Parathyroid adenoma (tissue), 2 donors: Measurements from ENCODE around the gene SPDYE17.
"Not testable (repeated sequence)": the region's sequence is repeated elsewhere in the genome, so short reads cannot be mapped to it uniquely, and the experiment has no call there.

ENCODE experiments used
- H2AFZ ChIP-seq: fragments of 300-600 bp; sonication (generic); one replicate; pipeline ENCODE4 v1.7.0; 2017; ENCODE audit warnings: antibody characterized with exemption, mild to moderate bottlenecking
- H3K27ac ChIP-seq: fragments of 300-600 bp; sonication (generic); one replicate; pipeline ENCODE4 v1.7.0; 2017
- H3K27me3 ChIP-seq: fragments of 300-600 bp; sonication (generic); one replicate; pipeline ENCODE4 v1.7.0; 2017; ENCODE audit warnings: low read length; ENCODE audit not compliant: control insufficient read depth, insufficient read depth
- H3K36me3 ChIP-seq: fragments of 300-600 bp; sonication (generic); one replicate; pipeline ENCODE4 v1.7.0; 2017; ENCODE audit warnings: low read length; ENCODE audit not compliant: control insufficient read depth, insufficient read depth
- H3K4me1 ChIP-seq: fragments of 300-600 bp; sonication (generic); one replicate; pipeline ENCODE4 v1.7.0; 2017; ENCODE audit warnings: control low read depth
- H3K4me2 ChIP-seq: fragments of 300-600 bp; sonication (generic); one replicate; pipeline ENCODE4 v1.7.0; 2017; ENCODE audit warnings: low read length
- H3K4me3 ChIP-seq: fragments of 300-600 bp; sonication (generic); one replicate; pipeline ENCODE4 v1.7.0; 2017; ENCODE audit warnings: low read depth, low read length
- H3K79me2 ChIP-seq: fragments of 300-600 bp; sonication (generic); one replicate; pipeline ENCODE4 v1.7.0; 2017; ENCODE audit warnings: control low read depth
- H3K9ac ChIP-seq: fragments of 300-600 bp; sonication (generic); one replicate; pipeline ENCODE4 v1.7.0; 2017; ENCODE audit warnings: mild to moderate bottlenecking
- H3K9me3 ChIP-seq: fragments of 300-600 bp; sonication (generic); one replicate; pipeline ENCODE4 v1.7.0; 2017; ENCODE audit warnings: low read length; ENCODE audit not compliant: control insufficient read depth
- donor health status: primary hyperparathyroidism.

Gene SPDYE17

GRCh38 chr7:76984784-76985136 is 47.4 kb downstream of the SPDYE17 start:
- H3K27me3 ChIP-seq, H3K36me3 ChIP-seq, H3K9me3 ChIP-seq, H3K4me3 ChIP-seq, H3K79me2 ChIP-seq, H2AFZ ChIP-seq, H3K4me1 ChIP-seq, H3K27ac ChIP-seq, H3K4me2 ChIP-seq, H3K9ac ChIP-seq: not testable (repeated sequence)

- H3K36me3 ChIP-seq, H3K27me3 ChIP-seq, H3K9me3 ChIP-seq, H3K4me1 ChIP-seq, H3K27ac ChIP-seq, H3K4me3 ChIP-seq, H3K9ac ChIP-seq, H2AFZ ChIP-seq, H3K4me2 ChIP-seq, H3K79me2 ChIP-seq: not testable (repeated sequence)
These were observed 48.0 kb downstream of the SPDYE17 start for GRCh38 chr7:76983937-76984783.

GRCh38 chr7:76983333-76983732 is 48.8 kb downstream of the SPDYE17 start:
- H3K79me2 ChIP-seq, H3K4me1 ChIP-seq, H3K9ac ChIP-seq, H3K27me3 ChIP-seq, H2AFZ ChIP-seq, H3K9me3 ChIP-seq, H3K4me2 ChIP-seq, H3K4me3 ChIP-seq, H3K27ac ChIP-seq, H3K36me3 ChIP-seq: not testable (repeated sequence)

GRCh38 chr7:76982501-76982900 is 49.7 kb downstream of the SPDYE17 start:
- not testable (repeated sequence) for H3K27ac ChIP-seq, H3K4me3 ChIP-seq, H3K36me3 ChIP-seq, H3K79me2 ChIP-seq, H3K27me3 ChIP-seq, H2AFZ ChIP-seq, H3K9me3 ChIP-seq, H3K4me2 ChIP-seq, H3K4me1 ChIP-seq, H3K9ac ChIP-seq

- H3K4me1 ChIP-seq, H3K4me3 ChIP-seq, H3K27ac ChIP-seq, H3K27me3 ChIP-seq, H3K4me2 ChIP-seq, H3K9ac ChIP-seq, H3K79me2 ChIP-seq, H2AFZ ChIP-seq, H3K9me3 ChIP-seq, H3K36me3 ChIP-seq: not testable (repeated sequence)
These were observed 50.8 kb downstream of the SPDYE17 start for GRCh38 chr7:76981187-76981970.

GRCh38 chr7:76980576-76980975 is 51.6 kb downstream of the SPDYE17 start:
- not testable (repeated sequence) for H2AFZ ChIP-seq, H3K9me3 ChIP-seq, H3K4me1 ChIP-seq, H3K79me2 ChIP-seq, H3K4me3 ChIP-seq, H3K36me3 ChIP-seq, H3K4me2 ChIP-seq, H3K27me3 ChIP-seq, H3K9ac ChIP-seq, H3K27ac ChIP-seq

- not testable (repeated sequence) for H3K9me3 ChIP-seq, H3K27me3 ChIP-seq, H3K36me3 ChIP-seq, H2AFZ ChIP-seq, H3K4me3 ChIP-seq, H3K4me1 ChIP-seq, H3K79me2 ChIP-seq, H3K9ac ChIP-seq, H3K4me2 ChIP-seq, H3K27ac ChIP-seq
These were observed 54.3 kb downstream of the SPDYE17 start for GRCh38 chr7:76977761-76978367.

- not testable (repeated sequence) for H2AFZ ChIP-seq, H3K9ac ChIP-seq, H3K4me1 ChIP-seq, H3K9me3 ChIP-seq, H3K79me2 ChIP-seq, H3K27ac ChIP-seq, H3K4me2 ChIP-seq, H3K4me3 ChIP-seq, H3K36me3 ChIP-seq, H3K27me3 ChIP-seq
These were observed 57.2 kb downstream of the SPDYE17 start for GRCh38 chr7:76974793-76975579.

- not testable (repeated sequence) for H3K79me2 ChIP-seq, H3K27ac ChIP-seq, H2AFZ ChIP-seq, H3K27me3 ChIP-seq, H3K4me1 ChIP-seq, H3K36me3 ChIP-seq, H3K4me3 ChIP-seq, H3K4me2 ChIP-seq, H3K9ac ChIP-seq, H3K9me3 ChIP-seq
These were observed 57.8 kb downstream of the SPDYE17 start for GRCh38 chr7:76974336-76974735.

- not testable (repeated sequence) for H3K36me3 ChIP-seq, H3K4me2 ChIP-seq, H3K9ac ChIP-seq, H3K27ac ChIP-seq, H2AFZ ChIP-seq, H3K27me3 ChIP-seq, H3K4me1 ChIP-seq, H3K4me3 ChIP-seq, H3K9me3 ChIP-seq, H3K79me2 ChIP-seq
These were observed 59.8 kb downstream of the SPDYE17 start for GRCh38 chr7:76972391-76972790.
